ENCODE measurements around the gene NAGS.

The NAGS gene

DNA sequence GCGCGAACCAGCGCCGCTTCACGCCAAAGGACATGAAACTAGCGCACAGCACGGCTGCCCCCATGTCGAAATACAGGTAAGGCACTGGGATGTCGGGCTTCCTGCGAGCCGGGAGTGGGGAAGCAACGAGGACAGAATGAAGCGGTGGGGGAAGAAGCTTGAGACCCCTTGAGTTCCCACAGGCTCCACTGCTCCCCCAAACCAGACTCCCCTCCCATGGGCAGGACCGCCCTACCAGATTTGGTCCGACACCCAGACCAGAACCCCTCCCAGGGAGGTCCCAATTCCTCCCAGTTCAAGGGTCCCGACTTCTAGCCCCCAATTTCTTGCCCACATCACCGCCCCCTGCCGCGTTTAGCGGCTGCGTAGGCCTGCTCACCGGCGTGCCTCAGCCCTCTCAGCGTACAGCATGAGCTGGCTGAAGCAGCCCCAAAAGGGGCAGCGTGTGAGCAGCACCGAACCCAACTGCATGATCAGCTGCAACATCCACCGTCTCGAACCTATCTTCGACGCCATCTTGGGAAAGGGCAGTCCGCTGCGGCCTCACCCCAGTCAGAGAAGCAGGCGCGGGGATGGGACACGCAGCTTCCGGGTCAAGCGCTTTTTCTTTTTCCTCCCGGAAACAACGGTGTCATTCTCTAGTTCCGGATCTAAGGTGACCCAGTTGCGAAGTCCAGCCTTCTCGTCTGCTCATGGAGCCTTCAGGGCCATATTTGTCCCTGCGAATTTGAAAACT lies 10.2 kb downstream of the NAGS start, which contains the start of gene TMEM101 (continued):
- TF ChIP-seq, protein P1, sequence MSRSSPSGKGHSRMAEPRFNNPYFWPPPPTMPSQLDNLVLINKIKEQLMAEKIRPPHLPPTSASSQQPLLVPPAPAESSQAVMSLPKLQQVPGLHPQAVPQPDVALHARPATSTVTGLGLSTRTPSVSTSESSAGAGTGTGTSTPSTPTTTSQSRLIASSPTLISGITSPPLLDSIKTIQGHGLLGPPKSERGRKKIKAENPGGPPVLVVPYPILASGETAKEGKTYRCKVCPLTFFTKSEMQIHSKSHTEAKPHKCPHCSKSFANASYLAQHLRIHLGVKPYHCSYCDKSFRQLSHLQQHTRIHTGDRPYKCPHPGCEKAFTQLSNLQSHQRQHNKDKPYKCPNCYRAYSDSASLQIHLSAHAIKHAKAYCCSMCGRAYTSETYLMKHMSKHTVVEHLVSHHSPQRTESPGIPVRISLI (tag by site-specific recombination; IDR thresholded peaks at IDR 0.05), result peak; percentile 94
- TF ChIP-seq ZNF600 (tag by site-specific recombination; IDR thresholded peaks at IDR 0.05) (peak; percentile 91), ZNF404 (tag by site-specific recombination; IDR thresholded peaks at IDR 0.05) (no peak), GFI1B (tag by site-specific recombination; IDR thresholded peaks at IDR 0.05) (peak; percentile 36; the same call in 1 of the 2 replicates), ZSCAN23 (tag by site-specific recombination; IDR thresholded peaks at IDR 0.05) (peak; percentile 80; the same call in 1 of the 2 replicates), ZNF843 (tag by site-specific recombination; IDR thresholded peaks at IDR 0.05) (peak; percentile 68), ZNF548 (tag by site-specific recombination; IDR thresholded peaks at IDR 0.05) (no peak), ZNF324 (tag by site-specific recombination; IDR thresholded peaks at IDR 0.05) (peak; percentile 96), BCL11A (tag by site-specific recombination; IDR thresholded peaks at IDR 0.05; ENCODE audit: low read depth) (no peak; the same call in 1 of the 2 replicates), ZBTB17 (tag by site-specific recombination; IDR thresholded peaks at IDR 0.05) (peak; percentile 99), ZNF239 (tag by site-specific recombination; IDR thresholded peaks at IDR 0.05) (0 out of 2 replicates have a peak, but pooled peaks have one; percentile 53), ZFP37 (tag by site-specific recombination; IDR thresholded peaks at IDR 0.05) (peak; percentile 96), ZNF837 (tag by site-specific recombination; IDR thresholded peaks at IDR 0.05) (no peak), ZNF19 (tag by site-specific recombination; IDR thresholded peaks at IDR 0.05; ENCODE audit: low read depth) (no peak), ZNF391 (tag by site-specific recombination; IDR thresholded peaks at IDR 0.05; ENCODE audit: borderline replicate concordance, low read depth) (peak; percentile 98), ZEB2 (tag by site-specific recombination; IDR thresholded peaks at IDR 0.05) (peak; percentile 83), ZBTB1 (tag by site-specific recombination; IDR thresholded peaks at IDR 0.05) (no peak), YY1 (tag by site-specific recombination; IDR thresholded peaks at IDR 0.05) (peak; percentile 100), ZNF350 (tag by site-specific recombination; IDR thresholded peaks at IDR 0.05) (no peak), REPIN1 (tag by site-specific recombination; IDR thresholded peaks at IDR 0.05; ENCODE audit: low read depth) (0 out of 2 replicates have a peak, but pooled peaks have one; percentile 57), OSR2 (tag by site-specific recombination; IDR thresholded peaks at IDR 0.05) (peak; percentile 35; the same call in 1 of the 2 replicates), ZBTB20 (tag by site-specific recombination; IDR thresholded peaks at IDR 0.05) (peak; percentile 78; the same call in 1 of the 2 replicates), ZFHX2 (tag by site-specific recombination; conservative IDR thresholded peaks at IDR 0.05) (no peak)
- TF ChIP-seq, protein P2, sequence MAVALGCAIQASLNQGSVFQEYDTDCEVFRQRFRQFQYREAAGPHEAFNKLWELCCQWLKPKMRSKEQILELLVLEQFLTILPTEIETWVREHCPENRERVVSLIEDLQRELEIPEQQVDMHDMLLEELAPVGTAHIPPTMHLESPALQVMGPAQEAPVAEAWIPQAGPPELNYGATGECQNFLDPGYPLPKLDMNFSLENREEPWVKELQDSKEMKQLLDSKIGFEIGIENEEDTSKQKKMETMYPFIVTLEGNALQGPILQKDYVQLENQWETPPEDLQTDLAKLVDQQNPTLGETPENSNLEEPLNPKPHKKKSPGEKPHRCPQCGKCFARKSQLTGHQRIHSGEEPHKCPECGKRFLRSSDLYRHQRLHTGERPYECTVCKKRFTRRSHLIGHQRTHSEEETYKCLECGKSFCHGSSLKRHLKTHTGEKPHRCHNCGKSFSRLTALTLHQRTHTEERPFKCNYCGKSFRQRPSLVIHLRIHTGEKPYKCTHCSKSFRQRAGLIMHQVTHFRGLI (tag by site-specific recombination; IDR thresholded peaks at IDR 0.05), result peak; percentile 66; the same call in 1 of the 2 replicates
- TF ChIP-seq, protein P3, sequence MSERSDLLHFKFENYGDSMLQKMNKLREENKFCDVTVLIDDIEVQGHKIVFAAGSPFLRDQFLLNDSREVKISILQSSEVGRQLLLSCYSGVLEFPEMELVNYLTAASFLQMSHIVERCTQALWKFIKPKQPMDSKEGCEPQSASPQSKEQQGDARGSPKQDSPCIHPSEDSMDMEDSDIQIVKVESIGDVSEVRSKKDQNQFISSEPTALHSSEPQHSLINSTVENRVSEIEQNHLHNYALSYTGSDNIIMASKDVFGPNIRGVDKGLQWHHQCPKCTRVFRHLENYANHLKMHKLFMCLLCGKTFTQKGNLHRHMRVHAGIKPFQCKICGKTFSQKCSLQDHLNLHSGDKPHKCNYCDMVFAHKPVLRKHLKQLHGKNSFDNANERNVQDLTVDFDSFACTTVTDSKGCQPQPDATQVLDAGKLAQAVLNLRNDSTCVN (tag by site-specific recombination; optimal IDR thresholded peaks at IDR 0.05), result peak; percentile 54
- TF ChIP-seq, protein P4, sequence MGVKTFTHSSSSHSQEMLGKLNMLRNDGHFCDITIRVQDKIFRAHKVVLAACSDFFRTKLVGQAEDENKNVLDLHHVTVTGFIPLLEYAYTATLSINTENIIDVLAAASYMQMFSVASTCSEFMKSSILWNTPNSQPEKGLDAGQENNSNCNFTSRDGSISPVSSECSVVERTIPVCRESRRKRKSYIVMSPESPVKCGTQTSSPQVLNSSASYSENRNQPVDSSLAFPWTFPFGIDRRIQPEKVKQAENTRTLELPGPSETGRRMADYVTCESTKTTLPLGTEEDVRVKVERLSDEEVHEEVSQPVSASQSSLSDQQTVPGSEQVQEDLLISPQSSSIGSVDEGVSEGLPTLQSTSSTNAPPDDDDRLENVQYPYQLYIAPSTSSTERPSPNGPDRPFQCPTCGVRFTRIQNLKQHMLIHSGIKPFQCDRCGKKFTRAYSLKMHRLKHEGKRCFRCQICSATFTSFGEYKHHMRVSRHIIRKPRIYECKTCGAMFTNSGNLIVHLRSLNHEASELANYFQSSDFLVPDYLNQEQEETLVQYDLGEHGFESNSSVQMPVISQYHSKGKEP (tag by site-specific recombination; IDR thresholded peaks at IDR 0.05), result peak; percentile 89
- TF ChIP-seq, protein P5, sequence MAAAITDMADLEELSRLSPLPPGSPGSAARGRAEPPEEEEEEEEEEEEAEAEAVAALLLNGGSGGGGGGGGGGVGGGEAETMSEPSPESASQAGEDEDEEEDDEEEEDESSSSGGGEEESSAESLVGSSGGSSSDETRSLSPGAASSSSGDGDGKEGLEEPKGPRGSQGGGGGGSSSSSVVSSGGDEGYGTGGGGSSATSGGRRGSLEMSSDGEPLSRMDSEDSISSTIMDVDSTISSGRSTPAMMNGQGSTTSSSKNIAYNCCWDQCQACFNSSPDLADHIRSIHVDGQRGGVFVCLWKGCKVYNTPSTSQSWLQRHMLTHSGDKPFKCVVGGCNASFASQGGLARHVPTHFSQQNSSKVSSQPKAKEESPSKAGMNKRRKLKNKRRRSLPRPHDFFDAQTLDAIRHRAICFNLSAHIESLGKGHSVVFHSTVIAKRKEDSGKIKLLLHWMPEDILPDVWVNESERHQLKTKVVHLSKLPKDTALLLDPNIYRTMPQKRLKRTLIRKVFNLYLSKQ (tag by site-specific recombination; IDR thresholded peaks at IDR 0.05; ENCODE audit: borderline replicate concordance), result no peak
- TF ChIP-seq, protein P6, sequence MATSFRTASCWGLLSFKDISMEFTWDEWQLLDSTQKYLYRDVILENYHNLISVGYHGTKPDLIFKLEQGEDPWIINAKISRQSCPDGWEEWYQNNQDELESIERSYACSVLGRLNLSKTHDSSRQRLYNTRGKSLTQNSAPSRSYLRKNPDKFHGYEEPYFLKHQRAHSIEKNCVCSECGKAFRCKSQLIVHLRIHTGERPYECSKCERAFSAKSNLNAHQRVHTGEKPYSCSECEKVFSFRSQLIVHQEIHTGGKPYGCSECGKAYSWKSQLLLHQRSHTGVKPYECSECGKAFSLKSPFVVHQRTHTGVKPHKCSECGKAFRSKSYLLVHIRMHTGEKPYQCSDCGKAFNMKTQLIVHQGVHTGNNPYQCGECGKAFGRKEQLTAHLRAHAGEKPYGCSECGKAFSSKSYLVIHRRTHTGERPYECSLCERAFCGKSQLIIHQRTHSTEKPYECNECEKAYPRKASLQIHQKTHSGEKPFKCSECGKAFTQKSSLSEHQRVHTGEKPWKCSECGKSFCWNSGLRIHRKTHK (tag by site-specific recombination; IDR thresholded peaks at IDR 0.05), result no peak
- TF ChIP-seq, protein P7, sequence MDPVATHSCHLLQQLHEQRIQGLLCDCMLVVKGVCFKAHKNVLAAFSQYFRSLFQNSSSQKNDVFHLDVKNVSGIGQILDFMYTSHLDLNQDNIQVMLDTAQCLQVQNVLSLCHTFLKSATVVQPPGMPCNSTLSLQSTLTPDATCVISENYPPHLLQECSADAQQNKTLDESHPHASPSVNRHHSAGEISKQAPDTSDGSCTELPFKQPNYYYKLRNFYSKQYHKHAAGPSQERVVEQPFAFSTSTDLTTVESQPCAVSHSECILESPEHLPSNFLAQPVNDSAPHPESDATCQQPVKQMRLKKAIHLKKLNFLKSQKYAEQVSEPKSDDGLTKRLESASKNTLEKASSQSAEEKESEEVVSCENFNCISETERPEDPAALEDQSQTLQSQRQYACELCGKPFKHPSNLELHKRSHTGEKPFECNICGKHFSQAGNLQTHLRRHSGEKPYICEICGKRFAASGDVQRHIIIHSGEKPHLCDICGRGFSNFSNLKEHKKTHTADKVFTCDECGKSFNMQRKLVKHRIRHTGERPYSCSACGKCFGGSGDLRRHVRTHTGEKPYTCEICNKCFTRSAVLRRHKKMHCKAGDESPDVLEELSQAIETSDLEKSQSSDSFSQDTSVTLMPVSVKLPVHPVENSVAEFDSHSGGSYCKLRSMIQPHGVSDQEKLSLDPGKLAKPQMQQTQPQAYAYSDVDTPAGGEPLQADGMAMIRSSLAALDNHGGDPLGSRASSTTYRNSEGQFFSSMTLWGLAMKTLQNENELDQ (tag by site-specific recombination; IDR thresholded peaks at IDR 0.05; ENCODE audit: low read depth), result no peak

Measured in HEK293 (cell line).